H1 (cell line): ENCODE results near the gene LCAT. TPM values are rescaled to one million over a fixed set of nuclear protein-coding genes. Genes with fewer than 3 reads are reported as not detected.

Experiments used
- CTCF ChIA-PET: fragments of 300-600 bp; sonication (Branson Sonifier 250); formaldehyde crosslinking; loops from one replicate; lab custom pipeline; 2021; ENCODE audit not compliant: partially characterized antibody; lab: Charles Lee
- POLR2A ChIA-PET: fragments of 300-600 bp; sonication (Branson Sonifier 250); formaldehyde crosslinking; loops from one replicate; lab custom pipeline; 2021; ENCODE audit warnings: inconsistent platforms; ENCODE audit not compliant: partially characterized antibody; lab: Charles Lee
- DNase-seq, 2 experiments: peaks; one replicate each; pipeline versions ENCODE4 v3.0.0 to v3.0.0-alpha.2; 2010 to 2022; ENCODE audit warnings: low spot score in 2 of 2, low read depth in 1 of 2, mixed read lengths in 1 of 2
- FAIRE-seq: peaks from 2 replicates; lab custom pipeline; 2011; peaks lifted over from hg19 to GRCh38; lab: Jason Lieb, UNC
- H2AFZ ChIP-seq: 2 replicates; pipeline ENCODE4 v1.8.1; 2012; ENCODE audit warnings: low read length, inconsistent platforms
- H2AK5ac ChIP-seq: 2 replicates; pipeline ENCODE4 v1.6.1; 2013; ENCODE audit warnings: low read depth, low read length
- H2BK120ac ChIP-seq: replicated peaks from 2 replicates; pipeline ENCODE3; 2013; ENCODE audit warnings: low read depth, low read length, inconsistent platforms
- H2BK12ac ChIP-seq: 2 replicates; pipeline ENCODE4 v1.6.1; 2013; ENCODE audit warnings: low read depth, low read length
- H2BK15ac ChIP-seq: 2 replicates; pipeline ENCODE4 v1.6.1; 2013; ENCODE audit warnings: low read length
- H2BK20ac ChIP-seq: 2 replicates; pipeline ENCODE4 v1.6.1; 2013; ENCODE audit warnings: low read length
- H2BK5ac ChIP-seq: 2 replicates; pipeline ENCODE4 v1.6.1; 2013; ENCODE audit warnings: low read depth, low read length
- H3K14ac ChIP-seq: 2 replicates; pipeline ENCODE4 v1.6.1; 2013; ENCODE audit warnings: inconsistent platforms; ENCODE audit not compliant: insufficient read length
- H3K18ac ChIP-seq: 2 replicates; pipeline ENCODE4 v1.6.1; 2013; ENCODE audit warnings: low read length; ENCODE audit errors: extremely low read depth
- H3K23ac ChIP-seq: 2 replicates; pipeline ENCODE4 v1.6.1; 2013; ENCODE audit warnings: inconsistent platforms; ENCODE audit not compliant: insufficient read length
- H3K23me2 ChIP-seq: 2 replicates; pipeline ENCODE4 v1.6.1; 2013; ENCODE audit warnings: low read depth, low read length
- H3K27ac ChIP-seq: 2 replicates; pipeline ENCODE4 v1.6.1; 2011; ENCODE audit warnings: low read depth, low read length, inconsistent platforms
- H3K27me3 ChIP-seq, 4 experiments: replicated peaks in 1 of 4; 1 replicate in 1 of 4; 2 replicates in 3 of 4; pipeline versions ENCODE4 v1.6.1 to v1.8.1; 2011 to 2013; ENCODE audit warnings: low read length in 3 of 4, mild to moderate bottlenecking in 3 of 4, inconsistent platforms in 2 of 4, mixed read lengths in 2 of 4, moderate library complexity in 1 of 4; ENCODE audit not compliant: control insufficient read depth in 3 of 4, insufficient read depth in 3 of 4; ENCODE audit errors: extremely low read depth in 1 of 4
- H3K36me3 ChIP-seq, 4 experiments: 2 replicates each; pipeline versions ENCODE4 v1.6.1 to v1.8.1; 2011 to 2013; ENCODE audit warnings: mild to moderate bottlenecking in 4 of 4, low read length in 3 of 4, moderate library complexity in 2 of 4, control low read depth in 1 of 4, inconsistent platforms in 1 of 4; ENCODE audit not compliant: insufficient read depth in 4 of 4, control insufficient read depth in 2 of 4
- H3K4ac ChIP-seq: replicated peaks from 2 replicates; pipeline ENCODE3; 2013; ENCODE audit warnings: low read length, low read depth, mixed read lengths, inconsistent platforms; ENCODE audit not compliant: insufficient read length
- H3K4me1 ChIP-seq, 4 experiments: replicated peaks in 1 of 4; 1 replicate in 1 of 4; 2 replicates in 3 of 4; pipeline versions ENCODE4 v1.6.1 to v1.8.1; 2011 to 2013; ENCODE audit warnings: low read length in 3 of 4, inconsistent platforms in 2 of 4, mixed read lengths in 1 of 4; ENCODE audit not compliant: insufficient read depth in 4 of 4, control insufficient read depth in 3 of 4
- H3K4me2 ChIP-seq, 2 experiments: 2 replicates each; pipeline versions ENCODE4 v1.6.1 to v1.8.1; 2011 to 2013; ENCODE audit warnings: low read depth in 2 of 2, low read length in 2 of 2, control low read depth in 1 of 2, inconsistent platforms in 1 of 2, mild to moderate bottlenecking in 1 of 2; ENCODE audit not compliant: insufficient read depth in 1 of 2
- H3K4me3 ChIP-seq, 4 experiments: fragments of 200-600, 300-600 bp in 1 of 4; sonication (generic), shearing (Covaris generic), sonication (Bioruptor Twin) in 1 of 4; 2 replicates each; pipeline versions ENCODE4 v1.5.1 to v1.8.1; 2011 to 2016; ENCODE audit warnings: low read length in 4 of 4, low read depth in 3 of 4, control low read depth in 2 of 4, inconsistent platforms in 2 of 4, mild to moderate bottlenecking in 2 of 4, mixed read lengths in 1 of 4, moderate library complexity in 1 of 4; ENCODE audit not compliant: insufficient read depth in 2 of 4; ENCODE audit errors: extremely low read depth in 1 of 4
- H3K56ac ChIP-seq: replicated peaks from 2 replicates; pipeline ENCODE3; 2013; ENCODE audit warnings: low read depth, mild to moderate bottlenecking, mixed read lengths, low read length, inconsistent platforms; ENCODE audit not compliant: insufficient read length
- H3K79me1 ChIP-seq: 2 replicates; pipeline ENCODE4 v1.6.1; 2013; ENCODE audit warnings: low read depth, low read length, control low read depth
- H3K79me2 ChIP-seq, 2 experiments: 2 replicates each; pipeline versions ENCODE4 v1.6.1 to v1.8.1; 2012 to 2013; ENCODE audit warnings: low read length in 2 of 2, mild to moderate bottlenecking in 2 of 2, inconsistent platforms in 1 of 2; ENCODE audit not compliant: insufficient read depth in 2 of 2, control insufficient read depth in 1 of 2
- H3K9ac ChIP-seq, 4 experiments: replicated peaks in 1 of 4; 1 replicate in 1 of 4; 2 replicates in 3 of 4; pipeline versions ENCODE4 v1.6.1 to v1.8.1; 2011 to 2013; ENCODE audit warnings: low read depth in 3 of 4, low read length in 3 of 4, control low read depth in 2 of 4, mild to moderate bottlenecking in 2 of 4, moderate library complexity in 2 of 4, inconsistent platforms in 1 of 4; ENCODE audit errors: extremely low read depth in 1 of 4
- H3K9me3 ChIP-seq, 2 experiments: 2 replicates each; pipeline versions ENCODE4 v1.6.1 to v1.8.1; 2012 to 2013; ENCODE audit warnings: mild to moderate bottlenecking in 2 of 2, moderate library complexity in 2 of 2, control low read depth in 1 of 2, inconsistent platforms in 1 of 2, low read depth in 1 of 2, low read length in 1 of 2, mixed read lengths in 1 of 2; ENCODE audit not compliant: insufficient read depth in 2 of 2
- H4K20me1 ChIP-seq, 2 experiments: replicated peaks in 1 of 2; 2 replicates each; pipeline versions ENCODE3 to v1.8.1; 2011 to 2013; ENCODE audit warnings: inconsistent platforms in 2 of 2, low read length in 2 of 2, mild to moderate bottlenecking in 1 of 2; ENCODE audit not compliant: insufficient read depth in 2 of 2, control insufficient read depth in 1 of 2
- H4K5ac ChIP-seq: 2 replicates; pipeline ENCODE4 v1.6.1; 2013; ENCODE audit warnings: low read length, low read depth, mixed read lengths, inconsistent platforms; ENCODE audit not compliant: insufficient read length
- H4K8ac ChIP-seq: 2 replicates; pipeline ENCODE4 v1.8.0; 2013; ENCODE audit warnings: mild to moderate bottlenecking, moderate library complexity, low read length, inconsistent platforms; ENCODE audit not compliant: insufficient read depth; ENCODE audit errors: extremely low read depth
- H4K91ac ChIP-seq: replicated peaks from 2 replicates; pipeline ENCODE3; 2013; ENCODE audit warnings: low read length, mixed read lengths, inconsistent platforms; ENCODE audit not compliant: insufficient read length
- BACH1 ChIP-seq: IDR thresholded peaks from 2 replicates; pipeline ENCODE4 v1.6.1; 2012; ENCODE audit warnings: low read length, improper control_type of control experiment
- CTBP2 ChIP-seq: IDR thresholded peaks from 2 replicates; pipeline ENCODE4 v1.7.0; 2011; ENCODE audit warnings: borderline replicate concordance, mild to moderate bottlenecking, moderate library complexity, mixed read lengths, low read length; ENCODE audit not compliant: insufficient read depth, insufficient read length
- EP300 ChIP-seq, 2 experiments: IDR thresholded peaks; 1 replicate in 1 of 2; 2 replicates in 1 of 2; pipeline ENCODE4 v1.6.1; 2011 to 2012; ENCODE audit warnings: low read depth in 2 of 2, low read length in 2 of 2, mild to moderate bottlenecking in 2 of 2, borderline replicate concordance in 1 of 2, inconsistent platforms in 1 of 2, moderate library complexity in 1 of 2
- GTF2F1 ChIP-seq: IDR thresholded peaks from 2 replicates; pipeline ENCODE4 v1.6.1; 2012; ENCODE audit warnings: low read depth, low read length, improper control_type of control experiment, borderline replicate concordance
- KDM1A ChIP-seq: fragments of 200-600, 300-600 bp; sonication (generic); IDR thresholded peaks from 2 replicates; pipeline ENCODE4 v1.7.1; 2016; ENCODE audit warnings: mild to moderate bottlenecking, low read length, borderline replicate concordance
- KDM4A ChIP-seq: IDR thresholded peaks from one replicate; pipeline ENCODE4 v1.7.1; 2012; ENCODE audit warnings: low read depth, mild to moderate bottlenecking, moderate library complexity, low read length, inconsistent platforms; ENCODE audit not compliant: severe bottlenecking
- PHF8 ChIP-seq: fragments of 200-600 bp; sonication (generic); conservative IDR thresholded peaks from 2 replicates; pipeline ENCODE4 v1.7.1; 2012; ENCODE audit warnings: low read depth, mild to moderate bottlenecking, inconsistent platforms, low read length, moderate library complexity
- WGBS, 2 experiments: shearing (Covaris generic) in 1 of 2; methylation state at CpG; one replicate each; pipeline versions ENCODE4 v1.1.6 to v1.1.7; 2013 to 2015; ENCODE audit warnings: low lambda C conversion rate in 2 of 2, mixed read lengths in 2 of 2, inconsistent platforms in 1 of 2, low coverage in 1 of 2, missing lambda C conversion rate in 1 of 2; ENCODE audit not compliant: insufficient replicate concordance in 2 of 2, insufficient coverage in 1 of 2, insufficient read length in 1 of 2; ENCODE audit errors: extremely low coverage in 1 of 2, missing lambda C conversion rate in 1 of 2; 5-methylcytosine and 5-hydroxymethylcytosine counted together
- polyA plus RNA-seq, 7 experiments: library from polyadenylated mRNA; depleted of rRNA in 3 of 7; stranded (reverse) in 5 of 7; unstranded in 2 of 7; fragments of >200 nt in 5 of 7; fragments of 200-250 nt in 2 of 7; gene quantifications; 1 replicate in 5 of 7; 2 replicates in 1 of 7; 4 replicates in 1 of 7; pipeline versions ENCODE4 v1.2.1 to v1.2.3, GENCODE V29; 2011 to 2013; ENCODE audit warnings: missing spikeins in 2 of 7, mixed read lengths in 2 of 7
- total RNA-seq: library from RNA; stranded (reverse); fragmentation: NEBNext Ultra II Directional; extraction: Animal tissue kit (Norgen Biotek cat#: 25700); gene quantifications from 2 replicates; pipeline ENCODE4 v1.2.1, GENCODE V29; 2021

Gene LCAT
- total and polyA plus RNA-seq, 2 of the 8 experiments (the other 6 are each of a cell fraction or from before 2014, with no cell fraction given) = 9.4 to 19.6 TPM

- Histone ChIP-seq H3K79me2 (no peaks in the 10 kb centered on the region), H3K56ac (no peak overlapping the region), H2AFZ (no peak overlapping the region), H3K23me2 (no peaks in the 10 kb centered on the region), H3K4me1 (peaks cover 0 to 8% (median 4%) of the 10 kb centered on the region in 4 experiments; a peak in 5 of 7 replicates), H3K18ac (no peak overlapping the region), H2BK12ac (no peak overlapping the region), H3K36me3 (no peaks in the 10 kb centered on the region; a peak in 2 of 8 replicates), H3K4me3 (no peak overlapping the region), H2BK15ac (no peak overlapping the region), H2BK20ac (no peak overlapping the region), H2BK5ac (no peak overlapping the region), H4K91ac (no peak overlapping the region), H4K5ac (no peak overlapping the region), H4K8ac (no peak overlapping the region), H3K79me1 (no peaks in the 10 kb centered on the region), H2AK5ac (no peak overlapping the region), H3K14ac (no peak overlapping the region), H3K9ac (no peak overlapping the region), H3K4me2 (no peak overlapping the region), H3K23ac (no peak overlapping the region), H3K4ac (no peak overlapping the region), H4K20me1 (peaks cover 13 to 26% of the 10 kb centered on the region in 2 experiments), H3K27me3 (no peaks in the 10 kb centered on the region), H3K9me3 (no peaks in the 10 kb centered on the region), H3K27ac (no peak overlapping the region), H2BK120ac (no peak overlapping the region)
- TF ChIP-seq BACH1 = no peak
- no peak for TF ChIP-seq EP300 (IDR thresholded peaks at IDR 0.05; ENCODE audit: borderline replicate concordance in 1 of 2, low read depth in 2 of 2, low read length in 2 of 2)
- no peak for TF ChIP-seq KDM4A
- no peak for TF ChIP-seq KDM1A
- no peak for TF ChIP-seq CTBP2
- no peak for TF ChIP-seq GTF2F1
- TF ChIP-seq PHF8 = no peak
- WGBS, 2 experiments = 94% methylated on average over 10 of the region's 10 CpGs; no CpG with 5 or more reads in 1 of the 2 experiments
- CTCF ChIA-PET = interaction anchor here (1.1 to 27.1 kb wide), 7 partner anchors 9 to 251 kb away, joined by 5 to 623 read pairs (median 24); partner anchors contain the start of genes CTRL, EDC4, NRN1L and PSKH1
- POLR2A ChIA-PET = interaction anchor here (0.7 to 4.6 kb wide), 4 partner anchors 9 to 33 kb away, joined by 3 to 26 read pairs (median 3); partner anchors contain the start of genes PSKH1 and PSMB10
- FAIRE-seq (no peak), DNase-seq (no peak)
These were observed 19.6 kb downstream of the LCAT start for GRCh38 chr16:67924140-67924906.
